22Rv1 (cell line): ENCODE measurements around the gene PPP3R1.

Experiments used
- CTCF ChIP-seq: fragments of 450-650 bp; IDR thresholded peaks from 2 replicates; pipeline ENCODE4 v1.5.1; 2017; ENCODE audit warnings: mild to moderate bottlenecking
- ZFX ChIP-seq: fragments of 450-650 bp; IDR thresholded peaks from 2 replicates; pipeline ENCODE4 v1.6.1; 2017; ENCODE audit warnings: antibody characterized with exemption, borderline replicate concordance

GRCh38 chr2:68155618-68156017 lies 96.7 kb downstream of the PPP3R1 start:
- no peak for TF ChIP-seq CTCF
- no peak for TF ChIP-seq ZFX
